ENCODE measurements around the gene NELL2.

NELL2 gene

DNA sequence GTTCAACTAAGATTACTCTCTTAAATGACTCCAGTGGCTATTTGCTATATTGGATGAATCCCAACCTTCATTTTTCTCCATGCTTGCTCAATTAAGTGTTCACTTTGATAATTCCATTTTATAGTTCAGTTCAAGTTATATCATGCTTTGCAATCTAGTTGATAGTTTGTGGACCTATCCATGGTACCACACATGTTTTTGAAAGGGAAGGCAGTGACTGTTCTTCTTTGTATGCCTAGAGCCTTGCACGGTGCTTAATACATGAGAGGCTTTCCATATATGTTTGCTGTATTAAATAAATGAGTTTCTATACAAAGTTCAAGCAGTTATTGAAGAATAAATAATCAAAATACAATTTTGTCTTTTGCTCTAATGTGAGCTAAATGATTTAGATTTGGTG lies 391.3 kb downstream of the NELL2 start:
- DNase-seq (ENCODE audit: low read depth, low spot score) = no peak

DNA sequence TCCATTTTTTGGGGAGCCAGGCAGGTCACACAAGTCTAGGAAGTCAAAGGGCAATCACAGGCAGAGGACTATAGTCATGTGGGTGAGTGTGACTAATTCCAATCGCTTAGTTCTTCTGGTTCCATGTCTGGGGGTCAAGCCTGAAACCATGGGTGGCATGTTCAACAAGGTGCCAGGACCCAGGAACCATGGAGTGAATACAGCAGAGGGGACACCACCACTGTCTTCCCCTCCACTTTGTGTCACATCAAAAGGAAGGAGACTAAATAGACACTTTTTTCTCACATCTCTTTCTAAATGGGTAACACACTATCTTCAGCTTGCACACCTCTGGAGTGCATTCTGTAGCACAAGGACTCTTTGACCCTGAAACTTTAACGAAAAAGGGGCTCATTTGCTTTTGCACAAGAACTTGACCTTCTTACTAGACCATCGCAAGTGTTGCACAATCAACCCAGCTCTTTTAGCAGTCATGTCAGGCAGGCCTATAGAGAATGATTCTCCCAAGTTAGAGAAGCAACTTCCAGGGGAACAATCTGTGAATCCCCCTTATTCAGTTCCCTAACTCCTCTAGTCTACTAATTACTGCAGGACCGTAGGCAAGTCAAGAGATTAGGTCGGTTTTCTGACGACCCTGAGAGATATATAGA lies 398.7 kb downstream of the NELL2 start:
- no peak for DNase-seq (ENCODE audit: low read depth, low spot score)

GRCh38 chr12:44476683-44477082 lies 399.4 kb downstream of the NELL2 start:
- no peak for DNase-seq (ENCODE audit: low read depth, low spot score)

- DNase-seq (ENCODE audit: low read depth, low spot score) = no peak
Observed at GRCh38 chr12:44465139-44465538, 411.0 kb downstream of the NELL2 start.

DNA sequence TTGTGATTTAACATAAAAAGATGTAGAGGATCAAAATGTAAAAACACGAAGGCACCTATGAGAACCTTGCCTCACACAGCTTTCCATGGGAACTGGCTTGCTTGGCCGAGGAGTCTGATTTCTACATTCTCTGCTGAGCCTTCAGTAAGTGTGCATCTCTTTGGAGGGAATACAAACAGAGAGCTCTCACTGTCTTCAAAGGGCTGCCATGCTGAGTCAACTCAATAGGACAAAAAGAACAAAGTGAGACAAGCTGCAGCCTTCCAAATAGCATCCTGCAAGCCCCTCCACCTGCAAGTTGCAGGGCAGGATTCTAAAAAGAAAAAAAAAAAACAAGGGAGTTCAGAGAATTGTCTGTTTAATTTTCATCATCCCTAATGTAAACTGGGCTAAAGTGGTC lies 411.9 kb downstream of the NELL2 start:
- no peak for DNase-seq (ENCODE audit: low read depth, low spot score)

DNA sequence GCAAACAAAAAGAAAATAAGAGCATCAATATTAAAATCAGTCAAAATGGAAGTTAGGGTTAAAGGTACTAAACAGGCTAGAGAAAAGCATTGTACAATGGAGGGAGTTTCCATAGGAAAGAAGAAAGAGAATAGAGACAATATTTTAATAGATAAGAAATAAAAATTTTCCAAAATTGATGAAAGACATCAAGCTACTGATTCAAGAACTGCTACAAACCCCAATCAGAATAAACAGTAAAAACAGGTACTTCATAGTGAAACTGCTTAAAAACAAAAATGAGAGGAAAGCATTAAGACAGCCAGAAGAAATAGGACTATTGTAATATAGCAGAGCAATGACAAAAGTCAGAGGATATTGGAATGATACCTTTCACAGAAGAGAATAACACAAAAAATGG lies 413.4 kb downstream of the NELL2 start:
- no peak for DNase-seq (ENCODE audit: low read depth, low spot score)

DNA sequence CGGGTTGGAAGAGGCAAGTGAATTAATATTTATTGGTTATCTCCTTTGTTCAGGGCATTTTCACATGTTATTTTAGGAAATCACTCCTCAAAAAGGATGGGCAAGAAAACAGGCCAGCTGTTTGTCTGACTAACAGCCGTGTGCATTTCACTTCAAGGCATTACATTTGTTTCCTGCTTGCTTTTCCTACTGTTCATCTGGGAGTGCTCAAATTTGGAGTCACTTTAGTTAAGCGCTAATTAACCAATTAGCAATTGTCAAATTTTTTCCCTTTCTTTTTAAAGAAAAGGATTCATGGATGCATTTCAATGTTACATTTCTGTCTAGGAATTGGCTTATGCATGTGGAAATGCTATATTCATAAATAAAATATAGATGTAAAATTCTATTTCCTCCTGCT lies 415.9 kb downstream of the NELL2 start:
- no peak for DNase-seq (ENCODE audit: low read depth, low spot score)

GRCh38 chr12:44459569-44459968 lies 416.5 kb downstream of the NELL2 start:
- DNase-seq (ENCODE audit: low read depth, low spot score) = no peak

Data from activated naive CD8-positive, alpha-beta T cell treated with anti-CD3 and anti-CD28 coated beads, Interleukin-2, amount 50 U/mL, for 16 hours (primary cell).